HTERT RPE-1 (cell line): ENCODE results near the gene FCHO2.
"Not testable (repeated sequence)": the region's sequence is repeated elsewhere in the genome, so short reads cannot be mapped to it uniquely, and the experiment has no call there.

Experiments used
- in situ Hi-C: fragments of 300-500 bp; cut with MboI; formaldehyde crosslinking; loops from 4 replicates; pipeline ENCODE4 v1.14.3; 2020; ENCODE audit warnings: low sequenced_read_pairs

The FCHO2 gene

GRCh38 chr5:72955768-72956323 is at the start of gene FCHO2:
TSS of gene FCHO2 (plus strand) at chr5:72956041. CDS start at chr5:72956097, 56 bp downstream.
- in situ Hi-C loops = no loop called here

- in situ Hi-C loops = no loop called here
Observed at GRCh38 chr5:72906806-72907205, 49.0 kb upstream of the FCHO2 start.

GRCh38 chr5:72908664-72909063 is 47.2 kb upstream of the FCHO2 start:
- in situ Hi-C loops = no loop called here

- in situ Hi-C loops = no loop called here
Observed at GRCh38 chr5:72917371-72917776, 38.5 kb upstream of the FCHO2 start.

GRCh38 chr5:72920690-72921502 is 34.9 kb upstream of the FCHO2 start:
- in situ Hi-C loops = no loop called here

GRCh38 chr5:72921886-72922285 is 34.0 kb upstream of the FCHO2 start:
- in situ Hi-C loops = no loop called here

GRCh38 chr5:72922422-72922821 is 33.4 kb upstream of the FCHO2 start:
- in situ Hi-C loops = no loop called here

GRCh38 chr5:72925336-72926010 is 30.4 kb upstream of the FCHO2 start:
- in situ Hi-C loops = no loop called here

- in situ Hi-C loops = not testable (repeated sequence)
Observed at GRCh38 chr5:72932686-72933085, 23.2 kb upstream of the FCHO2 start.

GRCh38 chr5:72934953-72935725 is 20.7 kb upstream of the FCHO2 start:
- in situ Hi-C loops = not testable (repeated sequence)

- in situ Hi-C loops = no loop called here
Observed at GRCh38 chr5:72936893-72937292, 18.9 kb upstream of the FCHO2 start.

GRCh38 chr5:72937517-72938061 is 18.3 kb upstream of the FCHO2 start:
- in situ Hi-C loops = no loop called here

GRCh38 chr5:72938206-72938605 is 17.6 kb upstream of the FCHO2 start:
- in situ Hi-C loops = no loop called here

GRCh38 chr5:72940082-72940481 is 15.8 kb upstream of the FCHO2 start:
- in situ Hi-C loops = no loop called here

GRCh38 chr5:72943307-72943706 is 12.5 kb upstream of the FCHO2 start:
- in situ Hi-C loops = no loop called here

GRCh38 chr5:72947498-72947897 is 8.3 kb upstream of the FCHO2 start:
- in situ Hi-C loops = no loop called here

GRCh38 chr5:72949481-72949880 is 6.4 kb upstream of the FCHO2 start:
- in situ Hi-C loops = no loop called here

- in situ Hi-C loops = no loop called here
Observed at GRCh38 chr5:72951671-72952468, 4.0 kb upstream of the FCHO2 start.

GRCh38 chr5:72954389-72954788 is 1.5 kb upstream of the FCHO2 start:
- in situ Hi-C loops = no loop called here

GRCh38 chr5:72955143-72955767 is 586 bp upstream of the FCHO2 start:
- in situ Hi-C loops = no loop called here
